Right renal pelvis (tissue), 4 donors: Measurements from ENCODE around the gene KLHL18. TPM values are rescaled to one million over a fixed set of nuclear protein-coding genes. Genes with fewer than 3 reads are reported as not detected.

Experiments
- DNase-seq, 4 donors: peaks; one replicate each; pipeline ENCODE4 v3.0.0-alpha.2; 2013; ENCODE audit warnings: low read depth in 4 of 4, low spot score in 3 of 4, missing footprints in 1 of 4
- polyA plus RNA-seq, 4 donors: library from polyadenylated mRNA; unstranded; fragments of 120-200 nt; gene quantifications; one replicate each; pipeline ENCODE4 v1.2.1, GENCODE V29; 2013; ENCODE audit not compliant: insufficient read length in 4 of 4

The KLHL18 gene
- polyA plus RNA-seq, 4 donors = 12.4 to 14.5 (median 13.4) TPM

GRCh38 chr3:47381317-47382157 lies 98.8 kb downstream of the KLHL18 start:
- peak; percentile 72 to 81 (median 76) for DNase-seq

- no peak for DNase-seq
Measured at GRCh38 chr3:47384425-47384824, 101.7 kb downstream of the KLHL18 start.

DNA sequence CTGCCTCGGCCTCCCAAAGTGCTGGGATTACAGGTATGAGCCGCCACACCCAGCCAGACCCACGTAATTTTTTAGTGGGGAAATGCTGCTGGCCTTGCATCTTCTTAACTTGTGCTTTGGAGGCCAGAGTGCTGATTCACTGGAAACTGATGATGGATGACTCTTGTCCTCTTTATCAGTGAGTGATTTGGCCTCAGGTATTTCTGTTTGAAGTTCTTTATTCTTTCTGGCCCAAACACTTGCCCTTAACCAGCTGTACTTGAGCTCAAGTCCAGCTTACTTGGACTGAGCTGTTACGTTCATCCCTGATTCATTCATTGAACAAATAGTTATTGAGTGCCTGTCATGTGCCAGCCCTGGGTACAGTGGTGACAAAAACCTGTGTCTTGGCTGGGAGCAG lies 102.3 kb downstream of the KLHL18 start:
- DNase-seq = no peak

DNA sequence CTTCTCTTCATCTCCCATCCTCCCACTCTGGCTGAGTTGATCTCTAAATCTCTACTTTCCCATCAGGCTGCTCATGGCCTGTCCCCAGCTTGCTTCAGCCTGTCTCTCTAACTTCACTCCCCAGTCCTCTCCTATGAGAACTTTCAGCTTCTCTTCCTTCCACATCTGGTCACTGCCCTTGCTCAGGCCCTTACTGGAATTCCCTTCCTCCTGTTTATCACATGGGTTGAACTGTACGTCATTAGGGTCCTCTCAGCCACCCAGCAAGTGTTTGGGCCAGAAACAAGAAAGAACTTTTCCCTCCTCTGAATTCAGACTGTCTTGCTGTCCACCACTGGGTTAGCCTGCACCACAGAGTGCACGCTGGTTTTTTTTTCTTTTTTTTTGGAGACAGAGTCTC lies 103.1 kb downstream of the KLHL18 start:
- no peak for DNase-seq

GRCh38 chr3:47392933-47393332 lies 110.2 kb downstream of the KLHL18 start:
- DNase-seq = no peak

DNA sequence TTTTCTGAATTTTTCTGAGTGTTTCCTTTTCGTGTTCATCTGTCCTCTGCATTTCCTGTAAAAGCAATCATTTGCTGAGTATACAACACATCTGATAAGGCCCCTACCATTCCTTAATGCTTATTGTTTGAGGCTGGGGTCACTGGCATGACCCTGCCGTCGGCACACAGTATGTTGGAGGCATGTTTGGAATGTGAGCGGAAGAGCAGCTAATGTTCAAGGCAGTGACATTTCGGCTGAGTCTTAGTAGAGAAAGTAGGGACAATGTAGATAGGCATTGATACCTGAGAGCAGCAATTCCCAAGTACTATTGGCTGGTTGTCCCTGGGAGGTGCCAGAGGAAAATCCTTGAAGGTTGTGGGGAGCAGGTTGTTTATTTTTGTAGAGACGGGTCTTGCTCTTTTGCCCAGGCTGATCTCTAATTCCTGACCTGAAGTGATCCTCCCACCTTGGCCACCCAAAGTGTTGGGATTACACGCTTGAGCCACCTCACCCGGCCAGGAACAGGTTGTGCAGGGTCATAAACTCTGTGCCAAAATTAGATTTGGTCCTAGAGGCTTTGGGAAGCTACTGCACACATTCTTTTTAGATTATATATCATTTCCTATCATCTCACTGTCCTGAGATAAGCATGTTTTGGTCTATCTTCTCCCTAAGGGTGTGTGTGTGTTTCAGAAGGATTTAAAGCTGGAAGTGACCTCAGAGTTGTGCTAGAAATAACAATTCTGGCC lies 111.6 kb downstream of the KLHL18 start:
- no peak for DNase-seq

DNA sequence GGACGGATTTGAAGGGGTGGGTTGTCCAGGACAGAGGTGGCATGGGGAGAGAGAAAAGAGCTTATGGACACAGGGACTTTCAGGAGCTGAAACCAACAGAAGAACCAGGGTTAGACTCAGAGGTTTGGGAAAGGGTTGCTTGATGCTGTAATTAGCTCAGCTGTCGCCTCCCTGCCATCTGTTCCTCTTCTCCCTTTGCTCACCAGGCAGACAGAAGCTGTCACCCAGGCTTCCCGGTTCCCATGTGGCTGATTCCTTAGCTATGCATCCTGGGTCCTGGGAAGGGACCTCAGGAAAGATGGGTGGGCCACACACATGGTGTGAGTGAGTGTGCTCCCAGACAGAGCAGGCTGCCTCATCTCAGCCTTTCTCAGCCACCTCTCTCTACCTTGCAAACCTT lies 112.1 kb downstream of the KLHL18 start:
- no peak for DNase-seq

Other genes with a start within 250 kb of the KLHL18 start
- 10 to 100 TPM; 63.2 to 70.6 (median 69.1) TPM for gene SETD2, start 118.8 kb upstream of the KLHL18 start, polyA plus RNA-seq
- gene KIF9, start 145 bp upstream of the KLHL18 start, polyA plus RNA-seq = 10 to 100 TPM; 21.9 to 24.9 (median 23.8) TPM
- 10 to 100 TPM; 23.0 to 30.4 (median 27.8) TPM for gene PTPN23, start 98.1 kb downstream of the KLHL18 start, polyA plus RNA-seq
- 10 to 100 TPM; 77.8 to 80.8 (median 78.5) TPM for gene SCAP, start 193.0 kb downstream of the KLHL18 start, polyA plus RNA-seq
- 10 to 100 TPM; 38.7 to 42.4 (median 40.0) TPM for gene ELP6, start 230.8 kb downstream of the KLHL18 start, polyA plus RNA-seq